Hindlimb muscle (tissue), 1 donor: ENCODE data around the gene CCDC102A. TPM values are rescaled to one million over a fixed set of nuclear protein-coding genes. Genes with fewer than 3 reads are reported as not detected.

Source experiments
- DNase-seq: peaks from one replicate; pipeline ENCODE4 v3.0.0-alpha.2; 2013
- polyA plus RNA-seq: library from polyadenylated mRNA; unstranded; fragments of 120-200 nt; gene quantifications from one replicate; pipeline ENCODE4 v1.2.1, GENCODE V29; 2013; ENCODE audit not compliant: insufficient read length

The CCDC102A gene
- polyA plus RNA-seq, 1 donor: 12.8 TPM

GRCh38 chr16:57517397-57518367 is 18.7 kb downstream of the CCDC102A start:
- no peak for DNase-seq

DNA sequence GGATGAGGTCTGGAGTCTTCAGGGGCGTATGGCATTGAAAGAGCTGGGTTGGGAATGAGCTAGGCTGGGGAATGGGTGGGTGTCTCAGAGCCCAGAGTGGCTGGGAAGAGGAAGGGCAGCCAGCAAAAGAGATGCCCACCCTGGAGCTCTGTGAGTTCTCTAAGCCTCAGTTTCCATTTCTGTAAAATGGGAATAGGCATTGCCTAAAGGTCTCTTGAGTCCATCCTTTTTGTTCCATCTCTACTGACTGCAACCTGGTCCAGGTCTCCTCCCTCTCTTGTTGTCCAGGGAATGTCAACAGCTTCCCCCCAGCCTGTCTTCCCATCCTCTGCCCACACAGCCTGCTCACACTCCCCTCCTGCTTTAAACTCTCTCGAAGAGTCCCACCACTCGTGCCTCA is 19.6 kb downstream of the CCDC102A start:
- DNase-seq: no peak

DNA sequence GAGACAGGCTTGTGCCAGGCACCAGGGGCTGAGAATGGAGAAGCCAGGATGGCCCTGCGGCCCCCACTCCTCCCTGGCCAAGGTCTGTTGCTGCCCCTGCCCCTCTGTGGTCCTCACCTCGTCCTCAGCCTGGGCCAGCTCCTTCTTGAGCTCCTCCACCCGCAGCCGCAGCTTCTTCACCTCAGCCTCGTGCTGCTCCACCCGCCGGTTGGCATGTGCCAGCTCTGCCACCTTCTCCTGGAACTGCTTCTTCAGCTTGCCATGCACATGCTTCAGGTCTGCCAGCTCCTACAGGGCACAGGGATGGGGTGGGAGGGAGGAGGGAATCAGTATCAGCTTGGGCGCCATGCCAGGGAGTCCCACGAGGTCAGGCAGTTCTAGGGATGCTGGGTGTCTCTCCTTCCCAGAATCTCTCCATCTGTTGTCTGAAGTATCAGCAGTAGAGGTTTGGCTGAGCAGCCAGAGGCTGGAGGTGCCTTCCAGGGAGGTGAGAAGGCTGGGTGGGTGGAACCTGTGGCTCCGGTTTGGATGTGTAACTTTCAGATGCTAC is 20.1 kb downstream of the CCDC102A start:
- no peak for DNase-seq

DNA sequence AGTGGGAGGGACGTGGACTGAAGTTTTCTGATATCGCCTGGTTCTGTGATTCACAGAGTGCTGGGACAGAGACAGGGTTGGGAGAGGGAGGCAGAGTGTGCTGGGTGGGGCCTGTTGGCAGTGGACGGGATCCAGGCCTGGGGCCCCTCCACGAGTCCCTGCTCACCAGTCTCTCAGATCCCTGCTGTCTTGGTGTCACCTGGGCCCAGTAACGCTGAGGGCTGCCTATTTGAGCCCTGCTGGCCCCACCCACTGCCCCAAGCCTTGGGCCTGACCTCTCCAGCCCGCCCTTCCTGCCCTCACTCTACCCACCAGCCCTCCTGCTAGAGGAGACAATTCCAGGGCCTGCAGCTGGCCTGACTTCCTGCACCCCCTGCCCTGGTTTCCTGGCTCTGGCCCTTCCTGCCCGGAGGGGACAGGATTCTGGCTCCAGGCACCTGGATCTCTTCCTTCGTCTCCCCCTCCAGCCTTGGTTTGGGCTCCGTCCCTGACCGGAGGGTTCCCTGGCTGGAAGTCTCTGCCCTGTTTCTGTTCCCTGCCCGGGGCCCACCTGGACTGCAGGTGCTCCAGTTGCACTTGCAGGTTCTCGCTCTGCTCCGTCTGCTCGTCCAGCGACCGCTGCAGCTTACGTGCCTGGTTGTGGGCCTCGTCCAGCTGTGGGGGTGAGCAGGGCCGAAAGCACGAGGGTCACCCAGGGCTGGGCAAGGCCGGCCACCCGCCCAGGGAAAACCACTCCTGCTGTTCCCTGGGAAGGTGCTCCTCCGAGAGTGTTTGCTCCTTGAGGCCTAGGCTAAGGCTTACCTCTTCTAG is 21.4 kb downstream of the CCDC102A start:
- no peak for DNase-seq

DNA sequence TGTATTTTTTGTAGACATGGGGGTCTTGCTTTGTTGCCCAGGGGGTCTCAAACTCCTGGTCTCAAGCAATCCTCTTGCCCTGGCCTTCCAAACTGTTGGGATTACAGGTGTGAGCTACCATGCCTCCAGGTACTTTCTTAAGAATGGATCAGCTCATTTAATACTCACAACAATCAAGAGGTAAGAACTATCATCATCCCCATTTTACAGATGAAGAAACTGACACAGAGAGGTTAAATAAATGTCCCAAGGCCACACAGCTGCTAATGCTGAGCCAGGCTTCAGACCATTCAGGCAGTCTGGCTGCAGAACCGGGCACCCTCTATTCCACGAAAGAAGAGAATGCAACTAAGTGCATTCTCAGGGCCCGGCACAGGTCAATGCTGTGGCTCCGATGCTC is 22.0 kb downstream of the CCDC102A start:
- no peak for DNase-seq

DNA sequence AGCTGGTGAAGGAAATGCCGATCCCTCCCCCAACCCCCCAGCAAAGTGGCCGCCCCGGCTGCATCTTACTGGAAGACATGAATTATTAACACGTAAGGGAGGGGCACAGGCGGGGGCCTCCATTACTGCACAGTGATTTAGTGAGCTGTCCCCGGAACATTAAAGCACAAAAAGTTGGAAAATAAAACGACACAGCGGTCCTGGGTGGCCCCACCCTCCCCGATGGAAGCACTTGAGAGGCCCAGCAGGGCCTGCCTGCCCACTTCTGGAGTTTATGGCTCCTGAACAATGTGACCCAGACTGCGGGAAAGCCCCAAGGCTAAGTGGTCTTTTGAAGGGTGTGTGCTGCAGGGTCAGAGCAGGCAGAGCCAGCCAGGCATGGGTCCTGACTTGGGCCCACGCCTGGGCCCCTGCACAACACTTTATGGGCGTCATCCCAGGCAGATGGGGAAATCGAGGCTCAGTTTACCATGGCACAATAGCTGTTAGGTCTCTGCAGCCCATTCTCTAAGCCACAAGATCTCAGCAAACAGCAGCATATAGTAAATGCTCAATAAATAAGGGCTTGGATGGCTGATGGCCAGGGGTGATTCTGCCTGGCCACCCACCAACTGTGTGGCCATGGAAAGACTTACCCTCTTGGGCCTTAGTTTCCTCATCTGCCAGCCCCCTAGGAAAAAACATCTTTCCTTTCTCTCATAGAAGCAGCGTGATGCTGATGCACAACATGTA is 22.8 kb downstream of the CCDC102A start:
- no peak for DNase-seq

DNA sequence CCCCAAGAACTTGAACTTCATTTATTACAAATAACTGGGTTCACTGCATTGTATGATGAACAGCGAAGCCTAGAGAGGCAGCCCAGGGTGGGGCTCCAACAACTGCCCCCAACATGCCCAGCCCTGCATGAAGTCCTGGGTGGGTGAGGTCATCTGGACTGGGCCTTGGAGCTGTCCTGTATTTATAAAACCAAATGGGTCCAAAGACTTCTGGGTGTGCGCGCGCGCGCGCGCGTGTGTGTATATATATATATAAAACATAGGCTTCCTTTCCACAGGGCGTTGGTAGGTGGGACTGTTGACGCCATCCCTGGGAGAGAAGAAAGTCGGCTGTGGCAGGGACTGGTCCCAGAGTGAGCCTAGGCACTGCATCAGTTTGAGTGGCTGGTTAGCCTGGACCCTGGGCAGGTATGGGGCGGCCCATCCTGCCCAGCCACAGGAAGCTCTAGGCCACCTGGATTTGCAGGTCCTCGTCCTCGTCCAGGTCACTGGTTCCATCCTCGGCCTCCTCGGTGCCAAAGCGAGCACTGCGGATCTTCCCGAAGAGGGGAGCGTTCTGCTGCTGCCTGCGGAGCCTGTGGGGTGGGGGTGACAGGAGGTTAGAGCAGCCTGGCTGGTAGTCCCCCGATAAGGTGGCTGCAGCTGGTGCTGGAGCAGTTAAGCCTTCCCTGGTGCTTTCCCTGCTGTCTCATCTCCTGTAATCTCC is 23.9 kb downstream of the CCDC102A start:
- no peak for DNase-seq

DNA sequence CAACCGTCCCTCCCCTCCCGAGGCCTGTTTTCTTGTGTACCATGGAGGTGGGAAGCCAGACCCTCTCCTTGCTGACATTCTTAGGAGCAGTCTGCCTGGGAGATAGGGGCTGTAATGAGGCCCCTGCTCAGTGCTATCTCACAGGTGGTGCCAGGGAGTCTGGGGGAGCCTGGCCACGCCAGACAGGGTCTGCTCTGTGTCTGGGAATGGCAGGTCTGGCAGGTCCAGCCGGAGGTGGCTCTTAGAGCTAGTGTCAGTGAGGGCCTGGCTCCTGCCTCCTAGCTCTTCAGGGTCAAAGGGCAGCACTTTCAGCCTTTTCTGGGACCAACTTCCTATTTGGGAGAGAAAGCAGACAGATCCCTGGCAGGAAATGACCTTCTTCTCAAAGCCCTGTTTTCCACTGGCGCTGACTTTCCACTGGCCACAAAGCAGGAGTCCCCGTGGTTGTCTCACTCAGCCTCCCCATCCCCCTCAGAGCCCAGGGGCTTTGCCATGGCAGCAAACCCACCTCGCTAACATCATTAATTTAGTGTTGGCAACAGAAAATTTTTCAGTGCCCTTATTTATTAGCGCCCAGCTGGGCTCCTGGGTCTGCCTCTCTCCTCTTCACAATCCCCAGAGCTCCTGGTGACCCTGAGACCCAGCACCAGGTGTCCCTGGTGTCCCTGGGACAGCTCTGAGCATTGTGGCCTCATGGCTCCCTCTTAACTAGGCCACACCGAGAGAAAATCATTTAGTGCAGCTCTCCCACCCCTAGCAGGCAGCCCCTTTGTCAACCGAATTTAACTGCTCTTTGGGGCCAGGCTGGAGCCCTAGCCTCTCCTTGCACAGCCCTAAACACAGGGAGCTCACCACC is 26.1 kb downstream of the CCDC102A start:
- DNase-seq: no peak

- DNase-seq: no peak
These were observed 27.0 kb downstream of the CCDC102A start for GRCh38 chr16:57509231-57509923.

DNA sequence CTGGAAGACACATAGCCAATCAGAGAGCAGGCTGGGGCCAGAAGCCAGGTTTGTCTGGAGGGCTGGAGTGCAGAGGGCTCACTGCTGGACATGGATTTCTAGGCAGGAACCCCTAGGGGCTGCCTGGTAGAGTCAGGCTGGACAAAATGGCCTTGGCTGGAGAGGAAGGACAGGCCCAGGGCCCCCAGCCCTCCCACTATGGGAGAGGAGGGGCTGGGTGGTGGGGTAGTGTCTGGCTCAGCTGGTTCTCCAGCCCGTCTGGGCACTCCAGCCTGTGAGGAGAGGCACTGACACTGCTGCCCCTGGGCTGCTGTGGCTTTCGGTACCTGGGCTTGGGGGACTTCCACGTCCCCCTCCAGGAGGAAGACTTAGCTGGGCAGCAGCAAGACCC is 28.3 kb downstream of the CCDC102A start:
- DNase-seq: no peak

DNA sequence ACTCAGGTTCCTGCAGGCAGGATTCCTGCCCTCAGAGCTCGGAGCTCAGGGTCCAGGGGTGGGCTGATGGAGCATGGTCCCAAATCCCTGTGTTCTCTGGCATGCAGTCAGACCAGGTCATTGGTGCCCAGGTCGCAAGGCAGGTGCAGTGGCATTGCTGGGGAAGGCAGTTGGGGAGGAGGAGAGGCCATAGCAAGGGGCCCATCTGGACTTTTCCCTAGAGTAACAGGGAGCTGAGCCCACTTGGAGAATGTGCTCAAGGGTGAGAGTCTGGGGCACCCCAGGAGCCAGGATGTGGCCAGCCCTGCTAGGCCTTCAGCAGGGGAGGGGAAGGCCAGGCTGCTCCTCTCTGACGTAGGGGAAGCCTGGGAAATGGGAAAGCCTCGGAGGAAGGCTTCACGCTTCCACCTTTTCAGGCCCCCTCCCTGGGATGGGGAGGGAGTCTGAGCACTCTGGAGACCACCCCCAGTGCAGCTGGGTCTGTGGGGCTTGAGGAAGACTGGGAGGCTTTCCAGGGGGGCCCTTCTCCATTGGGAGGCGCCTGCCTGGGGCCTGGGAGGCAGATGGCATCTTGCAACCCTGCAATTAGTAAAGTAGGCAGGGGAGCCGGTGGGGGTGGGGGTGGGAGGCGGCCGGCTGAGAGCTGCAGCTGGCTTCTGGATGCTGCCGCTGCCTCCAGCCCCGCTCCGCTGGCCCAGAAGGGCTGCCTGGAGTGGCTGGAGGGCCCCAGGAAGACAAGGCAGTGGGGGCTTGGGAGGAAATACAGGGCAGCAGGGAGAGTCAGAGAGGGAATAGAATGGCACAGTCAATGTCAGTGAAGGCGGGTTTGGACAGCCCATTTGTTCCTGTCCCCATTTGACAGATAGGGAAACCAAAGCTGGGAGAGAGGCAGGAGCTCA is 29.0 kb downstream of the CCDC102A start:
- no peak for DNase-seq

GRCh38 chr16:57505169-57505568 is 31.2 kb downstream of the CCDC102A start:
- no peak for DNase-seq

DNA sequence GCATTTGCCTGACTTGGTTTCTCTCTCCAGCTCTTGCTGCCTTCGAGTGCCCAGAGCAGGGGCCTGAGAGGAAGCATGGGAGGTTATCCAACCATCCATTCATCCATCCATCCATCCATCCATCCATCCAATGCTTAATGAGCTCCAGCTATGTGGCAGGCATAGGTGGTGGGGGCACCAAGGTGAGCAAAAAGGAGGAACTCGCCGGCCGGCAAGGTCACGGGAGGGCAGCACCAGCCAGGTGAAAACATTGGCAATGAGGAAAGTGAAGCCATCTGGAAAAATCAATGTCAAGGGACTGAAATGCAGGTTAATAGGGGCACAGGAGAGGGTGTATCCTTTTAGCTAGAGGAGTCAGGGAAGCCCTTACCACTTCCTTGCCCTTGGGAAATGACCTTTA is 31.9 kb downstream of the CCDC102A start:
- no peak for DNase-seq

DNA sequence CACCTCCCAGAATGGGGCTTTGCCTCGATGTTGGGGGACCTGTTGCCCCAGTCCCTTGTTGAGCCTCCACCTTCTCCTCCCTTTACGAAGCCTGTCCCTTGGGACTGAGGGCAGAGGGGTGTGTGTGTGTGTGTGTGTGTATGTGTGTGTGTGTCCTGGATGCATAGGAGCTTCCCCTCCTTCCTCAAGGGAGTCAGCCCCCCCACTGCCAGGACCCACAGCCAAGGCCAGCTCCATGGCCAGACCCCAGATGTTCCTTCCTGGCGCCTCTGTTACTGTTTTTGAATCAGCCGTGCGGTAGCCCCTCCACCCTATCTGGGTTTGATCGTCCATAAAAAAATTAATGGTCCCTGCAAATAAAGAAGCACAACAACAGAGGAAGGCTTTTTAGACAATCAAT is 32.4 kb downstream of the CCDC102A start:
- no peak for DNase-seq

- DNase-seq: no peak
These were observed 33.0 kb downstream of the CCDC102A start for GRCh38 chr16:57503366-57503765.

- no peak for DNase-seq
These were observed 34.2 kb downstream of the CCDC102A start for GRCh38 chr16:57502048-57502775.

DNA sequence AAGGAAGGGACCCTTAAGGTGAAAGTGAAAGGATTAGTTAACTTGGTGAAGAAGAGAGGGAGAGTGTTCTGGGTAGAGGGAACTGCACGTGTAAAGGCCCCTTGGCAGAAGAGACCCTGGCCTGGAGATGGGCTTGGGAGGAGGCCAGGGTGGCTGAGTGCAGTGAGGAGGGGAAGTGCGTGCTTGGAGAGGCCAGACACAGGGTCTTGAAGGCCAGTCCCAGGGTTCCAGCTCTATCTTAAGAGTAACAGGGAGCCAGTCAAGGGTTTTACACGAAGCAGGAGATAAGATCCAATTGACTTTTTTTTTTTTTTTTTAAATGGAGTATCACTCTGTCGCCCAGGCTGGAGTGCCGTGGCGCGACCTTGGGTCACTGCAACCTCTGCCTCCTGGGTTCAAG is 34.9 kb downstream of the CCDC102A start:
- no peak for DNase-seq

GRCh38 chr16:57500578-57501111 is 35.7 kb downstream of the CCDC102A start:
- no peak for DNase-seq
